ENCODE data around the gene ATF5. TPM values are rescaled to one million over a fixed set of nuclear protein-coding genes. Genes with fewer than 3 reads are reported as not detected.

Gene ATF5
- total RNA-seq, result 9.9 and 11.8 TPM in 2 replicates

GRCh38 chr19:49929121-49929610 lies at the start of gene ATF5, which contains the start of gene NUP62:
TSS of gene ATF5 (plus strand) at chr19:49929205. CDS start at chr19:49930851, 1,646 bp downstream.
TSS of gene NUP62 (minus strand) at chr19:49929504. CDS start at chr19:49909807, 19,697 bp downstream.

GRCh38 chr19:49896863-49897621 lies 32.0 kb upstream of the ATF5 start, which contains the start of gene IL4I1:
TSS of gene IL4I1 (minus strand) at chr19:49896887. CDS start at chr19:49896160, 727 bp downstream.

GRCh38 chr19:49960980-49961379 lies 32.0 kb downstream of the ATF5 start, which contains the start of gene SIGLEC11:
TSS of gene SIGLEC11 (minus strand) at chr19:49961172. CDS start at chr19:49961081, 91 bp downstream.

Other genes starting within 250 kb of the ATF5 start
- gene ADM5, start 239.6 kb upstream of the ATF5 start, total RNA-seq, result 0.38 and 0.49 TPM in 2 replicates
- 4.4 and 30.8 TPM in 2 replicates for gene CPT1C, start 238.1 kb upstream of the ATF5 start, total RNA-seq
- gene TSKS, start 165.9 kb upstream of the ATF5 start, total RNA-seq, result not detected in 2 replicates
- gene AP2A1, start 162.2 kb upstream of the ATF5 start, total RNA-seq, result 149 and 166 TPM in 2 replicates
- gene FUZ, start 115.9 kb upstream of the ATF5 start, total RNA-seq, result 22.3 and 33.6 TPM in 2 replicates
- 36.0 and 48.4 TPM in 2 replicates for gene MED25, start 110.9 kb upstream of the ATF5 start, total RNA-seq
- 106 and 159 TPM in 2 replicates for gene PTOV1, start 78.0 kb upstream of the ATF5 start, total RNA-seq
- 47.2 and 60.3 TPM in 2 replicates for gene PNKP, start 61.6 kb upstream of the ATF5 start, total RNA-seq
- 36.3 and 38.9 TPM in 2 replicates for gene AKT1S1, start 51.9 kb upstream of the ATF5 start, total RNA-seq
- 24.3 and 39.8 TPM in 2 replicates for gene TBC1D17, start 51.5 kb upstream of the ATF5 start, total RNA-seq
- gene IL4I1, start 32.3 kb upstream of the ATF5 start, total RNA-seq, result 2.3 and 4.4 TPM in 2 replicates
- 43.6 and 92.2 TPM in 2 replicates for gene NUP62, start 299 bp downstream of the ATF5 start, total RNA-seq
- gene SIGLEC11, start 32.0 kb downstream of the ATF5 start, total RNA-seq, result not detected in 2 replicates
- gene VRK3, start 96.2 kb downstream of the ATF5 start, total RNA-seq, result 29.7 and 30.7 TPM in 2 replicates
- gene ZNF473, start 96.8 kb downstream of the ATF5 start, total RNA-seq, result 3.9 and 5.7 TPM in 2 replicates
- gene IZUMO2, start 234.1 kb downstream of the ATF5 start, total RNA-seq, result not detected in 2 replicates